Right renal cortex interstitium (tissue), 3 donors: ENCODE measurements around the gene SLC25A22. TPM values are rescaled to one million over a fixed set of nuclear protein-coding genes. Genes with fewer than 3 reads are reported as not detected.

Experiments used
- DNase-seq, 3 donors: peaks; one replicate each; pipeline ENCODE4 v3.0.0-alpha.2; 2013; ENCODE audit warnings: low read depth in 3 of 3, low spot score in 2 of 3
- polyA plus RNA-seq, 3 donors: library from polyadenylated mRNA; unstranded; fragments of 120-200 nt; gene quantifications; one replicate each; pipeline ENCODE4 v1.2.1, GENCODE V29; 2013; ENCODE audit not compliant: insufficient read length in 3 of 3

The SLC25A22 gene
- polyA plus RNA-seq, 3 donors, result 10.8 to 11.5 (median 10.9) TPM

DNA sequence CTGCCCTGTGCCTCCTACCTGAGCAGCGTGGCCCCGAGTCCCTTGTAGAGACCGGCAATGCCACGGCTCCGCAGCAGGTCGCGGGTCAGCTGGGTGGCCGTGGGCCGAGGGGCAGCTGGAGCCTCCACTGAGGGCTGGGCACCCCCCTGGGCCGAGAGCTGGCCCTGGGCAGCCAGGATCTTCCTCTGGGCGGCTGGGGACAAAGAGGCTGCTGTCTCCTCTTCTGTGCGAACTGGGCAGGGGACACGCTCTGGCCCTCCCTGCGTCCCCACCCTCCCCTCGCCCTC is 5.6 kb downstream of the SLC25A22 start:
- no peak for DNase-seq

DNA sequence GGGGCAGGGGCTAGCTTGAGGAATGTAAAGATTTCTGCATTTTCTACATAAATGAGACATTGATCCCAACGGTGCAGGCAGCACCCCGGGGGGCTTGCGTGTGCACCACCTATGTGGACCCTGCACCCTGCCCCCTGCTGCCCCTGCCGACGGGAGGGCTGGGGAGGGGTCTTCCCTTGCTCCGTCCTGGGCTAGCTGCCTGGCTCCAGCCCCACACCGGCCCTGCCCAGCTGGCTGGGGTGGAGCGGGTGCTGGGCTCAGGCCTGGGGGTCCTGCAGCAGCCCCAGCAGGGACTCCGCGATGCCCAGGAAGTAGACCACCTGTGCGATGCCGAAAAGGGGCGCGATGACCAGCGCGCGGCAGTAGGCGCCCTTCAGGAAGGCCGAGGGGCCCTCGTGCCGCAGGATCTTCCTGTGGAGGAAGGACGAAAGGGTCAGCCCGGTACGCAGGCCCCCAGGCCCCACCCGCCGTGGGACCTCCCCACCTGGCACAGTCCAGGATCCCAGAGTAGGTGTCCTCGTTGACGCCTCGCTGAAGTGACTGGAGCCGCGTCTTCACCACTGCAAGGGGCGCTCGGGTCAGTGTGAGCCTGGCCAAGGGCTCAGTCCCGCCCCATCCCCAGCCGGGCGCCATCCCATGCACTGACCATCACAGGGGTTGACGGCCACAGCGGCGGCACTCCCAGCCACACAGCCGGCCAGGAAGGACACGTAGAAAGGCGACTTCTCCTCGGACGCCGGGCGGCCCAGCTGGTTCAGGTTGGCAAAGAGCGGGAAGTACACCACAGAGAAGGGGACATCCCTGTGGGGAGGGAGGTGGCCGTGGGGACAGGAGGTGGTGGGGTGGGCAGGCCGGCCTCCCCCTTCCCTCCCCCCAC is 6.2 kb downstream of the SLC25A22 start:
- no peak for DNase-seq

DNA sequence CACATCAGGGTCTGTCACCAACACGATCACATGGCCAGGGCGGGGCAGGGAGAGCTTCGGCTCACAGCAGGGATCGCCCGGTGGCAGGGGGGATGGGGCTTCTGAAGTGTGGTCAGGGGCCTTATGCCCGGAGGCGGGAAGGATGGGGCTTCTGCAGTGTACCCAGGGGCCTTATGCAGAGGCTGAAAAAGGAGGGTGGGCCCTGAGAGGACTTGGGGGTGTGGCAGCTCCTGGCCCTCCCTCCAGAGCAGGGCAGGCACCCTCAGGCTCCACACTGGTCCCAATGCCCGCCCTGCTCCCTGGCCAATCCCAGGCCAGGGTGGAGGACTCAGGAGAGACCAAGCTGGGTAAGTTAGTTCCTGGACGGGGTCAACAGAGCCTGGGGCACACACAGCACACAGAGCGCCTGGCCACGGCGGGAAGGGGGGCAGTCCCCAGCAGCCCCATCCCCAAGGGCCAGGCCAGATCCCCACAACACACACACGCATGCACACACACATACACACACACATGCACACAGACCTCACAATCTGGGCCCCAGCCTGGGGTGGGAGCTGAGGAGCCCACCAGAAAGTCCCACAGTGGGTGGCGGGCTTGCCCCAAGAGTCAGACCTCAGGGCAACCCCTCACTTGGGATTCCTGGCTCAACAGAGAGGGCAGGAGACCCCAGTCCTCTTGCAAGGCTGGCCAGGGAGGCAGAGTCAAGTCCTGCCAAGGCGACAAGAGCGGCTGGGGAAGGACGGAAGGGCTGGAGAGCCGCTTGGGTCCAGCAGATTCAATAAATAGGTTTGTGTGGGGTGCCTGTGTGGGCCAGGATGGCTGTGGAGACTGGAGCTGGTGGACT is 7.1 kb downstream of the SLC25A22 start:
- DNase-seq, result no peak

DNA sequence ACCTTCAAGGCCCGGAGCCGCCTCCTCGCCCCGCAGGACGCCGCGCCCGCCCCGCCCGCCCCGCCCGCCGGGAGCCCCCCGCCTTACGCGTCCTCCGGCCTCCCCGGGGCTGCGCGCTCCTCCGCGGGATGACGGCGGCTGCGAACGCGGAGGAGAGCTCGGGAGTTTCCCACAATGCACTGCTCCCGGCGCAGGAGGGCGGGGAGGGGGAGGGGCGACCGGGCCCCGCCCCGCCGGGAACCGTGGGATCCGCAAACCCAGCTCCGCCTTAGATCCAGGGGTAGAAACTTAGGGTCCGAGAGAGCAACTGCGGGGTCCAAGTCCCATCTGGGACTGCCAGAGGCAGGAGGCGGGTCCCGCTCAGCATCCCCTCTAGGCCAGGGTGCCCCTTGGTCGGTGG is 8.1 kb downstream of the SLC25A22 start, which contains the start of gene CEND1:
Gene CEND1, minus strand, starts transcription at position 148 of the 400 bp plus-strand sequence. CDS start 1,514 bp downstream, outside the sequence.
- no peak for DNase-seq

DNA sequence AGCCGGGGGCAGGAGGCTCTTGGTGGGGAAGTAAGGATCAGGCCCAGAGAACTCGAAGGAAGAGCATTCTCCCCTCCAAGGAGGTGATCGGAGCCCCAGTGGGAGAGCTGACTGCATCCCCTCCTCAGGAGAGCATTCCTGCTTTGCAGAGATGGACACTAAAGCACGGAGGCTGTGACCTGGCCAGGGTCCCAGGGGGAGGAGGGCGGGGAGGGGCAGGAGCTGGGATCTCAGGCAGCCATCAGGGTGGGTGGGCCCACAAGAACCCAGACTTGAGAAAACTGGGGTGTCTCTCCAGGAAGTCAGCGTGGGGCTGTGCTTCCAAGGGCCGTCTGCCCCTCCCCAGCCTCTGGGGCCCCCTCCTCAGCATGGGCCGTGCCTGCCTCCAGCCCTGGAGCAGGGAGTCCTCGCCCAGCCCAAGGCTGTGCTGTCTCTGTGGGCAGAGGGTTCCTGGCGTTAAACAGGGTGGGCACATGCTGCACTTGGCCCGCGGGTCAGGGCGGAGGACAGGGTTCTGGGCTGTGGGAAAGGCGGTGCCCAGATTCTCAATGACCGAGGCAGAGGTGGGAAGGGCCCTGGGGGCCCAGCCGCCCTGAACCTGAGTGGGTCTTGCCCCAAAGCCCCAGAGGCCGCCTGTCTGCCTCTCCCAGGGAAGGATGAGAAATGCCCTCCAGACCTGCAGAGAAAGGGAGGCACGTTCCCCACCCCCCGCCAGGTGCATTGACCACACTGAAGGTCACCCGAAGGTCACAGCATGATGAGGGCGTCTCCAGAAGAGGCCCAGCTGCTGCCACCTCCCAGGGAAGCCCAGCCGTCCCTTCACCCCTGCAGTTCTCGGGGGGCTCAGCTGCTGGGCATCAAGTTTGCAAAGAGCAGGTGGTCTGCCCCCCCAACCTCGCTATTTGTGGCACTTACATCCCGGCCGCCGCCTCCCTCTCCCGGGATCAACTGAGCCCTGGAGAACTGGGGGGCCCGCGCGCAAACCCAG is 8.8 kb downstream of the SLC25A22 start:
- DNase-seq, result no peak

DNA sequence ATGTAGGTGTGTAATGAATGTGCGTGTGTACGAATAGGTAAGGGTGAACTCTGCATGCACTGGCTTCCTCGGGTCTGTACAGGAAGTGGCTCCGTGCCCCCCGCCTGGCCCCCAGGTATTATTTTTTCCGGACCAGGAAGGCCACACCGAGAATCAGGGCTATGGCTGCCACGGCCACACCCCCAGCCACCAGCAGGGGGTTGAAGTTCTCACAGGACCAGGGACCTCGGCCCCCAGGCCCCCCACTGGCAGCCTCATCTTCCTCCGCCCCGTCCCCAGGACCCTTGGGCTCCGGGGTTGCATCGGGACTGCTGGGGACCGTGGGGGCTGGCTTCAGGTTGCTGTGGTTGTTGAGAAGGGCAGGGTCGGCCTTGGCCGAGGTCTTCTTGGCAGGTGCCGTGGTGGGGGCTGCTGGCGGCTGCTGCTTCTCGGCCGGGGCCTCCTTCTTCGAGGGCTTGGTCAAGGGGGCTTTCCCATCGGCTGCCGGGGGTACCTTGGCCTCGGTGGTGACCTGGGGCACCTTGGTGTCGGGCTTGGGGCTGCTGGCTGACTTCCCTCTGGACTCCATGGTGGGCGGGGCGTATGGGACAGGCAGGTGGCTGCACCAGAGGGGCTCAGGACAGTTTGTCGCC is 10.0 kb downstream of the SLC25A22 start:
- no peak for DNase-seq

DNA sequence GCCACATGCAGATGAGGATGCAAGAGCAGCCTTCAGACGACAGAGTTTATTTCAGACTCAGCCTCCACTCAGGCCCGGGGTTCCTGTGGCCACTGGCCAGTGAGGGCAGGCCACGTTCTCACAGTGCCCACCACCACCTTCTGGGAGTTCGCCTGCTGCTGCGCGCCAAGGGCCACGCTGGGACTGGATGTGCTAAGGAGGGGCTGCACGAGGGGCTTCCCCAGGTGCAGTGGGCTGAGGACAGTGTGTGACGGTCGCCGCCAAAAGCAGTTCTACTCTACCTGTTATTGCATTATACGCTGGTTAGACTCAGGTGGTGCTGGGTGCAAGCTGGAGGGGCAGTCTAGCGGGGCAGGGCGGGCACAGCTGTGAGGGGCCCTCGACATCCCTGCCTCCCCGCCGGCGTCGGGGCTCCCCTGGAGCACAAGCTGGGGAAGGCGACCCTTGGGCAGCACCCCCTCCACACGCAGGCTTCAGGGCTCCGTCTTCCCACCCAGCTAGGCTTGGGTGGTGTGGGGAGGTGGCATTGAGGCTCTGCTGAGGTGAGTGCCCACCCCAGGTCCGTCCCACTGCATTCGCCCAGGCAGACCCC is 10.9 kb downstream of the SLC25A22 start:
- DNase-seq, result no peak

DNA sequence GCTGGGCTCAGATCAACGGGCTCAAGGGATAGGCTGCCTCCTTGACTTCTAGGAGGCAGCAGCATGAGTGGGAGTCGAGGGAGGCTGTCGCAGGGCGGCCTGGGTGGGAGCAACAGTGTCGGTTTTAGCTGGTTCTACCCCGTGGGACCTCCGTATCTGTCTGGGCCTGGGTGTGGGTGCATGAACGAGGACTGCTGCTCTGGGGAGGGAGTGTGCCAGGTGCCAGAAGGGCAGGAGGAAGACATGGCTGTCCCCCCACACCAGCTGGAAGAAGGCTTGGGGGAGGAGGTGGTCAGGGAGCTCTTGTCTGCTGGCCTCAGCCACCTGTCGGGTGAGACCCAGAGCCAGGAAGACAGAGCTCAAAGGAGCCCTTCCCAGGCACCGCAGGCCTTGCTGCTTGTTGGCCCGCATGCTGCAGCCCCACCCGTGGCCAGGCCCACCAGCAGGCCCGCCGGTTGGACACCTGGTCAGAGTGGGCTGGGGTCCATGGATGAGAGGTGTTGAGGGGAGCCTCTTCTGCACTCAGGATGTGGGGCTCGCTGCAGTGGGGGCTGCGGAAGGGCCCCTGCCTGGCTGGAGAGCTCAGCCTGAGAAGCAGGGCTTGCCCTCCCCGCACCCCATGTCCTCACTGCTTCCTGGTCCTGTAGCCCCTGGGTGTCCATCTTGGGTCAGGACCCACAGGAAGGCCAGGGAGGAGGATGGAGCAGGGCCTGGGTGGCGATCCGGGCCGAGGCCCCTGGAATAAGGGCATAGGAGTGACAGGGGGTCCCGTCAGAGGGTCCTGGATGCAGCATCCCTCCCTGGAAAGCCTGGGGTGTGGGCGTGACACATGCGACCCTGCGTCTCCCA is 11.6 kb downstream of the SLC25A22 start:
- DNase-seq, result no peak

DNA sequence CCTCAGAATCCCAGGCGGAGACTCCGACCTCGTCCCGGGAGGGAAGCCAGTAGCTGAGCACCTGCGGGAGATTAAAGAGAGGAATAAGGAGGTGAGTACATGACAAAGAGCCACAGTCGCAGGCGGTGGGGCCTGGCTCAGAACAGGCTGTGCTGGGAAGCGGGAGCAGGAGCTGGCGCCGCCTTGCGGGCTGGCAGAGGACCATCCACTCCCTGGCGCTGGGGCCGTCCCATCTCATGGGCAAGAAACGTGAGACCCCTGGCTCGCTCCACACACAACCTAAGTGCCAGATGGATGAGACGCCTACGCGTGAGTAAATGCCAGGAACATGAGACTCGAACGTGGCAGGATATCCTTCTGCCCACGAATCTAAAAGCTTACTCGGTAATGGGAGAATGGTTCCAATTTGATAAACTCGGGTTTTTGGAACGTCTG is 14.5 kb downstream of the SLC25A22 start:
- DNase-seq, result peak in 1 of 3 donors; percentile 65

DNA sequence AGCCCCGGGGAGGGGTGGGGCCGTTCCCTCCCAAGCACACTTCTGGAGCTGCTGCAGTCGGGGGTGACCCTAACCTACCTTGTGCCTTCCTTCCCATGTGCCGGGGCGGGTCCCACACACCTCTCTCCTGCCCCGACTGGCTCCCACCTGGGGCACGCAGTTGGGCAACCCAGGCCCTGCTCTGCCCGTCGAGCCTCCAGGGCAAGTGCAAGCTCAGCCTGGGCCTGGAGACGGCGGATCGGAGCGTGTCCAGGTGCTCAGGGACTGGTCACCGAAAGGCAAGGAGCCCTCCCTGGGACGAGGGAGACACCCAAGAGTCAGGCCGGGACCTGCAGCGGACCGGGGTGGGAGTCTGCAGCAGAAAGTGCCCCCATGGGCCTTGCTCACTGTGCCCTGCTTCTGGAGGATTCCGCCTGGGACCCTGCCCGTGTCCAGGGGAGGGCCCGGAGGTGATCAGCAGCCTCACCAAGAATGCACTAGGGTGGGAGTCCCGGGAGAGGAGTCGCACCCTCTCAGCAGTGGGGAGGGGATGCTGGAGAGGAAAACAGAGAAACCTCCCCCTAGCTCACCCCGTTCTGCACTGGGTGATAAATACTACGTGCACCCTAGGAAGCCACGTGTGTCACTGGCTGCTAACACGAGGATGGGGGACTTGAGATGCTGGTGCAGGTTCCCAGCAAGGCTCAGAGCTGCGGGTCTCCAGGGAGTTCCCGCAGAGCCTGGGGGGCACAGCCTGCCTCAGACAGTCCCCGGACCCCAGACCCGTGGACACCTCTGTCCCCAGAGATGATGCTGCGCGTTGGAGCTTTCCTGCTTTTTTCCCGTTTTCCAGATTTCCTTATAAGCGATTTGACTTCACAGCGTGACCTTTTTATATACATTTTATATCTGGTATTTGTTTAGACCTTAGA is 15.6 kb downstream of the SLC25A22 start:
- no peak for DNase-seq

DNA sequence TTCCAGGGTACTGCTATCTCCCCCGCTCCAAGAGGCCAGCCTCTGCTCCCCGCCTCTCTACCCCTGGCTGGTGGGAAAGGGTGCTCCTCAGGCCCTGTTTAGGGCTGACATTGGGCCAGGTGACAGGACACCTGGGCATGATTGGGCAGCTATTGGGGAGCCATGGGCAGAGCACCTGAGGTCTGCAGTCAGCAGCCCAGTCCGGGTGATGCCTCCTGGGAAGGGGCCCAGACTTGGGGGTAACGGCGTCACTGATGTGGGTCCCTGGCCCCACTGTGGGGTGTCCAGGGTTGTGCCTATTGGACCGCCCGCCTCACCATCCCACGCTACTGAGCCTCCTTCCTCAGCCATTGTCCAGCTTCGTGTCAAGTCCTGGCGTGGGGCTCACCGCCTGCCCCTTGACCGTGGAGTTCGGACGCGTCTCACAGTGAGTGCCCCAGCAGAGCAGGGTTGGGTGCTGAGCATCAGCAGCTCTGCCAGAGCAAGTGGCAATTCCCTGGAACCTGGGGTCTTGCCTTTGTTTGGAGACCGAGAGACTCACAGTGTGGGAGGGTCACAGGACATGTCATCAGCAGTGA is 18.0 kb downstream of the SLC25A22 start:
- no peak for DNase-seq

DNA sequence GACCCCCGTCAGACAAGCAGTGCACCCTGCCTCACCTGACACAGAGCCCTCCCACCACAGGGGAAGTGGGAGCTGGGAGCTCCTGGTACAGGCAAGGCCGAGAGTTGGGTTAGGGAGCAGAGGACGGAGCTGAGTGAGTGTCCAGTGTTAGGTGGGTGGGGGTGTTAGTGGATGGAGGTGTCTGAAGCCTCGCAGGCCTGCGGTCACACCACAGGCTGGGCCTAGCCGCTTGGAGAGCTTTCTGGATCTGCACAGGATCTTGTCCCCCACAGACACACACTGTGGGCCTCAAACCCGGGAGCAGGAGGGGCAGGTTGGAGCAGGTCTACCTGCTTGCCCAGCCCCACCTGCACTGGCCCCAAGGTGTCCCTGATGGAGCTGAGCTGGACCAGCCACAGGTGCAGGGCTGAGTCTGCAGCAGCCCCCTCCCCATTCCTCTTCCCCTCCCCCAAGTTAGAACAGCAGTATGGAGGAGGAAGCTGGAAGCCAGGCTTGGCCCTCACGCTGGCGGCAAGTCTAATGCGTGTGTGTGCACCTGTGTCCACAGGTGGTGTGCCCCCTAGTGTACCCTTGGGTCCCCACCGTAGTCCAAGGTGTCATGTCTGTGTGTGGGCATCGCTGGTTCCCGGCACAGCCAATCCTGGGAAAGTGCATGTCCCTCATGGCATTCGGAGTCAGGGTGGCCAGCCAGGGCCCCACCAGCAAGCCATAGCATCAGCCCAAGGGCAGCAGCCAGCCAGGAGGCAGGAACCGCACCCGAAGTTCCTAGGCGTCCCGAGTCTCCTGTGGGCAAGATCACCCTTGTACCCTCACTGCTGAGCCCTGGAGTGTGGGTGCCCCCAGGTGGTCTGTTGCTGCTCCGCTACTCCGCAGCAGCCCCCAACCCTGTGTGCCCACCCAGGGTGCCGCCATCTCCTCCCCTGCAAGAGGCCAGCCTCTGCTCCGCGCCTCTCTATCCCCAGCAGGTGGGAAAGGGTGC is 18.8 kb downstream of the SLC25A22 start:
- DNase-seq, result no peak

DNA sequence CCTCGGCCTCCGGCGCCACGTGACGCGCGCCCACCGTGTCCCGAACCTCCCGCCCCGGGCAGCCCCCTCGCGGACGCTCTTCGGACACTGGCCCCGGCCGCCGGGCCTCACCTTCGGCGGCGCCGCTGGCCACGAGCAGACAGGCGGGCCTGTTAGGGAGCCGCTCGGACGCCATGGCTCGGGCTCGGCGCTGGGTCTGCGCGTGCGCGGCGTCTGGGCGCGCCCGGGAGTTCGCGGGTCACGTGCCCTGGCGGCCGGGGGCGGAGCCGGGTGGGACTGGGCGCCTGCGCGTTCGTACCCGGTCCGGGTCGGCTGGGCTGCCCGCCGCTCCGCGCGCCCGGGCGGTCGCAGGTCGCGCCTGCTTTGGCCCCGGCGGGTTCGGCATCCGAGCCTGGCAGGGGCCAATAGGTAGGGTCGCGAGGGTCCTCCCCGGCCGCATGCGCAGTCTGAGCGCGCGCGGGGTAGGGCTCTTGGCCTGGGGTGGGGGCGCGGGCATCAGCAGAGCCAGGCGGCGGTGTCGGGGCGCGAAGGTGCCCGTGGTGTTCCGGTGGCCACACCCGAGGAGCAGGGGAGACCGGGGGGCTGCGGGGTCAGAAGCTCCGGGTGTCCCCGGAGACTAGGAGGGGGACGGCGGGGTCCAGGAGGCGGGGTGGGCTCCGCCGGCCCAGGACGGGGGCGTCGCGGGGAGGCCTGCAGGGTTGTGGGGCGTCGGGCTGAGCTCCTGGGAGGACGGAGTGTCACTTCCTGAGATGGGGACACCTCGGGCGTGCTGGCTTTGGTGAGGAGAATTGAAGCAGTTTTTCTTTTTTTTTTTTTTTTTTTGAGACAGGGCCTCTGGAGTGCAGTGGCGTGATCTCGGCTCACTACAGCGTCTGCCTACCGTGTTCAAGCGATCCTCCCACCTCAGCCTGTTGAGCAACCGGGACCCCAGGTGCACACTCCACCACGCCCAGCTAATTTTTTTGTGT is 20.5 kb downstream of the SLC25A22 start, which contains the start of gene GATD1:
Gene GATD1, minus strand, starts transcription at position 200 of the 968 bp plus-strand sequence. Its CDS starts 25 bp downstream, at position 175.
- peak in 2 of 3 donors; percentile 76 to 80 for DNase-seq

DNA sequence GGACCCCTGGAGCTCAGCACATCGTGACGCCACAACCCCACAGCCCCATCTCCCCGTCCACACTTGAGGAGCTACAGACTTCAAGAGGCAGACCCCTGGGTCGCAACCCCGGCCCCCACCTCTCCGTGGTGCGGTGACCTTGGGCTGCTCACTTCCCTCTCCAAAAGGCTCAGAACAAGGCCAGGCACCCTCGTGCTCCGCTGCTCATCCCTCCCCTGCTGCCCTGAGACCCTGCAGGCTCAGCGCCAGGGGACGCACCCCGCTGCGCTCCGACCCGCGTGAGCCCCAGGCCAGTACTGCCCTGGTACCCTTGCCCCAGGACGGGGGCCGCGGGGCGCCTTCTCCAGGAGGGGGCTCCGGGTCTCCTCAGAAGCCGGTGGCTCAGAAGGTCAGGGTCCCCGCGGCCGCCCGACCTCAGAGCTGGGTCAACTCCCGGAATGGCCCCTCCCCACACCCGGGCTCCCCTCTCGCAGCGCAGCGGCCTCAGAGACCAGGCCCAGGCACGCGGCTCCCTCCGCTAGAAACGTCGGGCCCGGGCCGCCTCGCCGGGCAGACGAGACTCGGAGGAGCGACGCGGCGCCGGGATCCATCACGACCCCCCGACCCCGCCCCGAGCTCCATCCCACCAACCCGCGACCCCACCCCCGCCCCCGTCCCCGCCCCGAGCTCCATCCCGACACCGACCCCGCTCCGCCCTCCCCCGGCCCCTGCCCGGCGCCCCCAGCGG is 21.4 kb downstream of the SLC25A22 start:
- no peak for DNase-seq
